ENCODE data around the gene ANKHD1. TPM values are rescaled to one million over a fixed set of nuclear protein-coding genes. Genes with fewer than 3 reads are reported as not detected.
"Not testable (repeated sequence)": the region's sequence is repeated elsewhere in the genome, so short reads cannot be mapped to it uniquely, and the experiment has no call there.

ANKHD1 gene
- total RNA-seq, 1 donor from 2014 or later = 59.8 TPM

- no peak for DNase-seq (ENCODE audit: low read depth, low spot score)
Observed at GRCh38 chr5:140561753-140562523, 160.3 kb downstream of the ANKHD1 start.

- DNase-seq (ENCODE audit: low read depth, low spot score) = no peak
Observed at GRCh38 chr5:140563596-140563995, 162.0 kb downstream of the ANKHD1 start.

- DNase-seq (ENCODE audit: low read depth, low spot score) = peak; percentile 92
Observed at GRCh38 chr5:140564196-140565023, 162.8 kb downstream of the ANKHD1 start, which contains the start of the genes APBB3 and SLC35A4. Gene APBB3, minus strand, starts transcription at chr5:140564598. Its CDS starts 353 bp downstream, at chr5:140564245. Gene SLC35A4, plus strand, starts transcription at chr5:140564828. Its CDS starts 2,342 bp downstream, at chr5:140567170.

GRCh38 chr5:140565024-140565779 is 163.6 kb downstream of the ANKHD1 start:
- no peak for DNase-seq (ENCODE audit: low read depth, low spot score)

GRCh38 chr5:140565780-140566095 is 164.1 kb downstream of the ANKHD1 start:
- no peak for DNase-seq (ENCODE audit: low read depth, low spot score)

GRCh38 chr5:140566665-140567064 is 165.0 kb downstream of the ANKHD1 start:
- DNase-seq (ENCODE audit: low read depth, low spot score) = no peak

- DNase-seq (ENCODE audit: low read depth, low spot score) = no peak
Observed at GRCh38 chr5:140567136-140567818, 165.6 kb downstream of the ANKHD1 start.

- no peak for DNase-seq (ENCODE audit: low read depth, low spot score)
Observed at GRCh38 chr5:140567871-140568270, 166.2 kb downstream of the ANKHD1 start.

GRCh38 chr5:140568443-140569063 is 166.9 kb downstream of the ANKHD1 start:
- DNase-seq (ENCODE audit: low read depth, low spot score) = no peak

GRCh38 chr5:140569197-140569596 is 167.6 kb downstream of the ANKHD1 start:
- DNase-seq (ENCODE audit: low read depth, low spot score) = no peak

GRCh38 chr5:140570058-140570457 is 168.4 kb downstream of the ANKHD1 start:
- no peak for DNase-seq (ENCODE audit: low read depth, low spot score)

GRCh38 chr5:140570488-140570887 is 168.9 kb downstream of the ANKHD1 start:
- no peak for DNase-seq (ENCODE audit: low read depth, low spot score)

- DNase-seq (ENCODE audit: low read depth, low spot score) = no peak
Observed at GRCh38 chr5:140571105-140571504, 169.5 kb downstream of the ANKHD1 start.

- DNase-seq (ENCODE audit: low read depth, low spot score) = no peak
Observed at GRCh38 chr5:140573683-140574082, 172.1 kb downstream of the ANKHD1 start.

- DNase-seq (ENCODE audit: low read depth, low spot score) = no peak
Observed at GRCh38 chr5:140574165-140574564, 172.5 kb downstream of the ANKHD1 start.

- peak; percentile 19 for DNase-seq (ENCODE audit: low read depth, low spot score)
Observed at GRCh38 chr5:140575309-140575708, 173.7 kb downstream of the ANKHD1 start.

GRCh38 chr5:140576776-140577201 is 175.2 kb downstream of the ANKHD1 start:
- no peak for DNase-seq (ENCODE audit: low read depth, low spot score)

GRCh38 chr5:140579188-140579747 is 177.6 kb downstream of the ANKHD1 start:
- DNase-seq (ENCODE audit: low read depth, low spot score) = not testable (repeated sequence)

GRCh38 chr5:140587495-140587894 is 185.9 kb downstream of the ANKHD1 start:
- no peak for DNase-seq (ENCODE audit: low read depth, low spot score)
